ENCODE results near the gene WDR33.

- TF ChIP-seq, protein P1, sequence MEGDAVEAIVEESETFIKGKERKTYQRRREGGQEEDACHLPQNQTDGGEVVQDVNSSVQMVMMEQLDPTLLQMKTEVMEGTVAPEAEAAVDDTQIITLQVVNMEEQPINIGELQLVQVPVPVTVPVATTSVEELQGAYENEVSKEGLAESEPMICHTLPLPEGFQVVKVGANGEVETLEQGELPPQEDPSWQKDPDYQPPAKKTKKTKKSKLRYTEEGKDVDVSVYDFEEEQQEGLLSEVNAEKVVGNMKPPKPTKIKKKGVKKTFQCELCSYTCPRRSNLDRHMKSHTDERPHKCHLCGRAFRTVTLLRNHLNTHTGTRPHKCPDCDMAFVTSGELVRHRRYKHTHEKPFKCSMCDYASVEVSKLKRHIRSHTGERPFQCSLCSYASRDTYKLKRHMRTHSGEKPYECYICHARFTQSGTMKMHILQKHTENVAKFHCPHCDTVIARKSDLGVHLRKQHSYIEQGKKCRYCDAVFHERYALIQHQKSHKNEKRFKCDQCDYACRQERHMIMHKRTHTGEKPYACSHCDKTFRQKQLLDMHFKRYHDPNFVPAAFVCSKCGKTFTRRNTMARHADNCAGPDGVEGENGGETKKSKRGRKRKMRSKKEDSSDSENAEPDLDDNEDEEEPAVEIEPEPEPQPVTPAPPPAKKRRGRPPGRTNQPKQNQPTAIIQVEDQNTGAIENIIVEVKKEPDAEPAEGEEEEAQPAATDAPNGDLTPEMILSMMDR (IDR thresholded peaks at IDR 0.05) = no peak
- TF ChIP-seq EP300 (IDR thresholded peaks at IDR 0.05) (no peak), POLR2A (IDR thresholded peaks at IDR 0.05; ENCODE audit: low read depth) (no peak)
Observed at GRCh38 chr2:127834951-127835350, 24.0 kb upstream of the WDR33 start.
